Stimulated activated CD4-positive, alpha-beta T cell treated with anti-CD3 and anti-CD28 coated beads, Interleukin-2, amount 100 ng/mL, for 24 hours (primary cell): ENCODE data around the gene CCDC142.
"Not testable (repeated sequence)": the region's sequence is repeated elsewhere in the genome, so short reads cannot be mapped to it uniquely, and the experiment has no call there.

Source experiments
- DNase-seq, 2 donors: peaks; one replicate each; pipeline ENCODE4 v3.0.0-alpha.2; 2020

CCDC142 gene

DNA sequence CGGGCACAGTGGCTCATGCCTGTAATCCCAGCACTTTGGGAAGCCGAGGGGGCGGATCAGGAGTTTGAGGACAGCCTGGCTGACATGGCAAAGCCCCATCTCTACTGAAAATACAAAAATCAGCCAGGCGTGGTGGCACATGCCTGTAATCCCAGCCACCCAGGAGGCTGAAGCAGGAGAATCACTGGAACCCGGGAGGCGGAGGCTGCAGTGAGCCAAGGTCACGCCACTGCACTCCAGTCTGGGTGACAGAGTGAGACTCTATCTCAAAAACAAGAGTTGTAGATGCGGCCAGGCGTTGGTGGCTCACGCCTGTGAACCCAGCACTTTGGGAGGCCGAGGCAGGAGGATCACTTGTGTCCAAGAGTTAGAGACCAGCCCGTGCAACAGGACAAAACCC lies 12.1 kb downstream of the CCDC142 start:
- DNase-seq = not testable (repeated sequence)

DNA sequence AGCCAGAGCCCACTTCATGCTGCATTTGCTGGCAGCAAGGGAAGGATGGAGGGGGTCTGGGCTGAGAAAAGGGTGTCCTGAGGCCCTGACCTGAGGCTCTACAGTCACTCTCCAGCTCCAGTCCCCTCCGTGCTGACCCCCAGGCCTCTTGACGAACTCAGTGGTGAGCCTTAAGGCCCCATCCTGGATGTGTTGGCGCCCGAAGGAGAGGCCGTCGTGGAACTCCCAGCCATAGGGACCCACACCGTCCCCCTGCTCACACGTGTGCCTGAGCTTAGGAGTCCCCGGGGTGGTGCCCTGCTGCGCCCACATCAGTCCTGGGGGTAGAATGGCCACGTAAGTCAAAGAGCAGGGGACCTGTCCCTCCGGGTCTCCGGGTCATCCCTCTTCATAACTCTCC lies 18.4 kb downstream of the CCDC142 start:
- no peak for DNase-seq

DNA sequence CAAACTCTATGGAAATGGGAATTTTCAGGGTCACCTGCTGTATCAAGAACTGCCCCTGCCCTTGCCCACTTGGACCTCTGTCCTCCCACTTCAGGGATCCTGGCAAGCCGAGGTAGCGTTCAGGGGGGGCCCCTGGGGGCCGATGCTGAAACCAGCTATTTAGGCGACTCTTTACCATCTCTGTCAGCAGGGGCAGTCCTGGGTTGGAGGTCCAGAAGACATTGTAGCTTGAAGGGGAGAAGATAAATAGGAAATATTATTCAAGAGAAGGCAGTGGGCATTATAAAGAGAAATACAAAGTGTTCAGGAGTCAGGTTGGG lies 20.1 kb downstream of the CCDC142 start:
- no peak for DNase-seq

DNA sequence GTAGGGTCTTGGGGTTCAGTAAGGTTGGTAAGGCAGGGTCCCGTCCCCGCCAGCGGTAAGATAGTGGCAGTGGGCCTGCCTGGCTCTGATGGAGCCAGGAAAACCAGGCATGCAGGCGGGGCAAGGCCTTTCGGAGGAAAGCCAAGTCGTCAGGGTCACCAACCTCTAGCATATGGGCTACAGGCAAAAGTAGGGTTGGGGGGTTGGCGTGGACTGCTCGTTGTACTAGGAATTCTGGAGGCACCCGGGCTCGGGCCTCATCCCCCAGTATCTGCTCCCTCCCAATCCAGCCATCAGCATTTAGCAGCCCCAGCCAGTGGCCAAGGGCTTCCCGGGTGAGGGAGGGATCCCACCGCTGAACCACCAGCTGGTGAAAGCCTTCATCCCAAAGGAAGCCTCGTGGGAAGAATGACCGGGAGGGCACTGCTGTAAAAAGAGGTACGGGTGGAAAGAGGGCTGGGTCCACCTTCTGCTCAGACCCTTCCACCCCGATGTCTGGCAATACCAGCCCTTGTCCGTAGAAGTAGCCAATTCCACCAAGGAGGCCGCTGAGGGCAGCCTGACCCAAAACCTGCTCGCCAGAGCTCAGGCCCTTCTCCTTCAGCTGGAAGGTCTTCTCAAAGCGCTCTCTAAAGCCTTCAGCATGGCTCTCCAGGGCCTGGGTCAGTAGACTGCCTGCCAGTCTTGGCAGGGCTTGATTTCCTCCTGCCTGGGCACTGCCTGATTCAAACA lies 20.6 kb downstream of the CCDC142 start:
- DNase-seq = no peak

DNA sequence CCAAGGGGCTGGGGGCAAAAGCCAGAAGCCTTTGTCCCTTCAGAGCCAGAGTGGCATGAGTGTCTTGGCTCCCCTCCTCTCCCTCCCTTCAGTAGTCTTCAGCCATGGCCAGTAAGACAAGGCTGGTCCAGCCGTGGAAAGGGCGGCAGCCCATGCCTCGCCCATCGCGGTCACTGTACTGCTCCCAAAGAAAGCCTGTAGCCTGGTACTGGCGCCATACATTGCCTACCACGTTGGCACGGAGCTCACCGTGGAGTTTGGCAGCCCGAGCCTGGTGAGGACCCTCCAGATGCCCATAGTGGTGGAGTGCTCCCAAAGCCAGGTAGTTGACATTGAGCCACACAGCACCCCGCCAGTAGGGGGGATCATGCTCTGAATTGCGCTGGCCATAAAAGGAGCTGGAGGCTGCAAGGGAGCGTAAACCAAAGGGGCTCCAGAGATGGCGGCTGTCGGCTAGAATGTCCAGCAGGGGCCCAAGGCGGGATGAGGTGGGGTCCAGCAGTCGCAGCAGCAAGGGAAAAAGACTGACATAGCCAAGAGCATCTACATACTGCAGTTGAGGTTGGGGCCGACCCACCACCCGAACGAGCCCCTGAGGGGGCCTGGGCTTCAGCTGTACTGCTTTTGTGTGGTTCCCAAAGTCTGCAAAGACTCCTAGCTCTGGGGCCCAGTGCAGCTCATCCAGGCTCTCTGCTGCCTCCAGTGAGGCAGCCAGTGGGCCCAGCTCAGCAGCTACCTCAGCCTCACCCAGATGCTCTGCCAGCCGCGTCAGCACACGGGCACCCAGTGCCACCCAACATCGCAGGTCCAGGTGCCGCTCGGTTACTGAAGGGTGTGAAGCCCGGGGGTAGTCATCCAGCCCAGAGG lies 21.4 kb downstream of the CCDC142 start:
- no peak for DNase-seq

DNA sequence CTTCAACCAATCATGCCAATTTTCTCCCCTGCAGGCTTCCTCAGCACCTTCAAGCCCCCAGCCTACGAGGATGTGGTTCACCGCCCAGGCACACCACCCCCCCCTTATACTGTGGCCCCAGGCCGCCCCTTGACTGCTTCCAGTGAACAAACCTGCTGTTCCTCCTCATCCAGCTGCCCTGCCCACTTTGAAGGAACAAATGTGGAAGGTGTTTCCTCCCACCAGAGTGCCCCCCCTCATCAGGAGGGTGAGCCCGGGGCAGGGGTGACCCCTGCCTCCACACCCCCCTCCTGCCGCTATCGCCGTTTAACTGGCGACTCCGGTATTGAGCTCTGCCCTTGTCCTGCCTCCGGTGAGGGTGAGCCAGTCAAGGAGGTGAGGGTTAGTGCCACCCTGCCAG lies 22.6 kb downstream of the CCDC142 start:
- not testable (repeated sequence) for DNase-seq

DNA sequence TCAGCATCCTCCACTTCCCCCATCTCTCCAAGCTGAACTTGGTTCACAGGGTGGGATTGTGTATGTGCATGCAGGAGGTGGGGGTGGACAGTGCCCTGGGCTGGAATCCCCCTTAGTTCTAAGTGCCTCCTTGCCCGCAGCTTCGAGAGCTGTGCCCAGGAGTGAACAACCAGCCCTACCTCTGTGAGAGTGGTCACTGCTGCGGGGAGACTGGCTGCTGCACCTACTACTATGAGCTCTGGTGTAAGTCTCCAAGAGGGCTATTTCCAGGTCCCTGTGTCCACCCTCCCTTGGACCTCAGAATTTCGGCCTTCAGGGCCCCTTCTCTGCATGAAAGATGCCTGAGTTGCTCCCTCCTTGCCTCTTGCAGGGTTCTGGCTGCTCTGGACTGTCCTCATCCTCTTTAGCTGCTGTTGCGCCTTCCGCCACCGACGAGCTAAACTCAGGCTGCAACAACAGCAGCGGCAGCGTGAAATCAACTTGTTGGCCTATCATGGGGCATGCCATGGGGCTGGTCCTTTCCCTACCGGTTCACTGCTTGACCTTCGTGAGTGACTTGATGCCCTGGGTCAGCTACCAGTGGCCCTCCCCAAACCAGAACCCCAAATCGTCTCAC lies 23.2 kb downstream of the CCDC142 start:
- DNase-seq = not testable (repeated sequence)

DNA sequence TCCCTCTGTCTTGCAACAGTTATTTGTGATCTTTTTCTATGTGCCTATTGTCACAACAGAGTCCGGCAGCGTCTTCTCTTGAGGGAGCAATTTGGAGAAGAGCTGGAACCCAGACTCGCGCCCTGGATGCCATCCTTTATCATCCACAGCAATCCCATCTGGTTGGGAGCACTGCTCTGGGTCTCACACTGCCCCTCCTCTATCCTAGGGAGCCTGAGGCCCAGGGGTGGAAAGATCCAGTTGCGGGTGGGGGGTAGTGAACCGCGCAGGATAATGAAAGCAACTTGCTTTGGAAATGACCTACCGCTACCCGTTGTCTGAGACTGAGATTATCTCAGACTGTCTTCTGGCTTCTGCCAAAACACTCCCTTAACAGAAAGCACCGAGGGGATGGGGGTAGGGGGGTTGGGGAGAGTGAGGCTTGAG lies 23.8 kb downstream of the CCDC142 start:
- no peak for DNase-seq

DNA sequence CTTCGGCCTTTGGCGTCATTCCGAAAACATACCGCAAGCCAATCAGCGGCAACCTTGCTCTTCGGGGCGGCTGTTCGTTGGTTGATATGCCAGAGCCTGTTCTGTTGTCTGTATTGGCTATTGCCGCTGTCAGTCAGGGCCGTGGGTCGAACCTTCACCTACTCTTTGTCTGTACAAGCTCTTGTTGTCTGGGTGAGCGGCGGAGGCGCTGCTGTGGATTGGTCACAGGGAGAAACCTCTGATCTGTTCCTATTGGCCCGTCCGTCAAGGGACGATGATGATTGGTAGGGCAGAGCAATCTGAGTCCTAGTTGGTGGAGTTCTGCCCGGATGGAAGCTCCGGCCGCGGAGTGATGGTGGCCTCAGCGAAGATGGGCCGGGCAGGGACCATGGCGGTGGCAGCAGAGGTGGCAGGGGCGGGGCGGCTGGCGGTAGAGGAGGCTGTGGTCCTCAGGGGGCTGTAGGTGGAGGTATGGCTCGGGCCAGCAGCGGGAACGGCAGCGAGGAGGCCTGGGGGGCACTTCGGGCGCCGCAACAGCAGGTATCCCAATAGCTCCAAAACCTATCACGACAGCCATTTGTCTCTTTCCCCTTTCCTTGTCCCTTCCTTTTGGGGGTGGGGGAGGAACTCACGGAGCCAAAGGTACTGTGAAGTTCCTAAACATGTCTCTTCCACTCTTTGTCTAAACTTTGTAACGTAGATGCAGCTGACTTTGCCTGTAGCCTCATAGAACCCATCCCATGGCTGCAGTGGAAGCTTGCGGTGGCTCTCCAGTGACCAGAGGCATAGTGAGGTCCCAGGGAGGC lies 24.5 kb downstream of the CCDC142 start, which contains the start of gene WBP1:
Gene WBP1, plus strand, starts transcription at position 307 of the 806 bp plus-strand sequence. Its CDS starts 165 bp downstream, at position 472.
- DNase-seq = peak; percentile 98 to 99

DNA sequence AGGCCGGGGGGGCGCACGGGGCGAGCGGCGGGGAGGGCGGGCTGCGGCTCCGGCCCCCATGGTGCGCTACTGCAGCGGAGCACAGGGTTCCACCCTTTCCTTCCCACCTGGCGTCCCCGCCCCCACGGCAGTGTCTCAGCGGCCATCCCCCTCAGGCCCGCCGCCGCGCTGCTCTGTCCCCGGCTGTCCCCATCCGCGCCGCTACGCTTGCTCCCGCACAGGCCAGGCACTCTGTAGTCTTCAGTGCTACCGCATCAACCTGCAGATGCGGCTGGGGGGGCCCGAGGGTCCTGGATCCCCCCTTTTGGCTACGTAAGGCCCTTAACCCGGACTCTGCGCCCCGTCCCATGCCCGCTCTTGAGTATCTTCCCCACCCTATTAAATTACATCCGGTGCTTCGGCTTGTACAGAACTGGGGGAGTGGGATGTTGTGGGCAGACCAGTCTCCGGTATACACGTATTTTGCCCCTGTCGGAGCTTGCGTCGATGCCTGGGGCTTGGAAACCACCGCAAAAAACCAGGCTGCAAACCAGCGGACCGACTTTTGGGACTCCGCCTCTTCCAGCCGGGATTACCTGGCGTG lies 25.2 kb downstream of the CCDC142 start:
- peak; percentile 82 to 84 for DNase-seq

DNA sequence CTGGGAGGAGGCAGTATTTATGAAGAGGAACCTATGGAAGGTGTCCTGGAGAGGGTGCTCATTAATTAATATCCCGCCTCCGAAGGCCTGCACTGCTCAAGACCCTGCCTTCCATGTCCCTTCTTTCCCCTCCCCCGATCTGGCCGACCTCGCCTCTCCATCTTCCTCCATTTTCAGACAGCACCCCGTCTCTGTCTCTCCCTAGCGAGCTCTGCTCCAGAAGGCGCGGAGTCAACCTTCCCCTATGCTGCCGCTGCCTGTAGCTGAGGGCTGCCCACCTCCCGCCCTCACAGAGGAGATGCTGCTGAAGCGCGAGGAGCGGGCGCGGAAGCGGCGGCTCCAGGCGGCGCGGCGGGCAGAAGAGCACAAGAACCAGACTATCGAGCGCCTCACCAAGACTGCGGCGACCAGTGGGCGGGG lies 25.7 kb downstream of the CCDC142 start:
- no peak for DNase-seq

DNA sequence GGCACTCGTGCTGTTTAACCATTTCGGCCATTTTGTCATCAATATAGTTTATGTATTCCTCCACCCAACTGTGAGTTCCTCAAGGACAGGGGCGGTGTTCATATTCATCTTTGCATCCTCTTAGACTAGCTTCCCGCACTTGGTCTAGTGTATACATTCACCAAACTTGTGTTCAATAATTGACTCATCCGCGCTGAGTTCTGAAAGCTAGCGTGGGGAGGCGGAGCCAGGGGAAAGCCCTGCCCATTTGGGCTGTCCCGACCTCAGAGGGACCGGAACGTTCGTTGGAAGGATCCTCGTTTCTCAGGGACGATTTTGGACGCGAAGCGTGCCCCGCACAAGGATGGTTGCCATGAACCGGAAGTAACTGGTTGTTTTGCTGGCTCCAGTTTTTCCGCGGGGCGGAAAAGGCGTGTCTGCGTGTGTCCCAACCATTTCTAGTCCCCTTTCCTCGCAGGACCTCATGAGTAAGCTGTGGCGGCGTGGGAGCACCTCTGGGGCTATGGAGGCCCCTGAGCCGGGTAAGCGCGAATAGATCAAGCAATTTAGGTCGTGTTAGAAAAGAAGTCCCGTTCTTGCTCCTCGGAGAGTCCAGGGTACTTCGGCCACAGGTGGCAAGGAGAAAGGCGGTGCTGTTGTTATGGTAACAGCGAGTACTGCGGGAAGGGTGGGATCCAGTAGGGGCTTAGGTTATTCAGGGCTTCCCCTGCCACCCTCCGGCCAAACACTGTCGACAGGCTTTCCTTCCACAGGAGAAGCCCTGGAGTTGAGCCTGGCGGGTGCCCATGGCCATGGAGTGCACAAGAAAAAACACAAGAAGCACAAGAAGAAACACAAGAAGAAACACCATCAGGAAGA lies 27.9 kb downstream of the CCDC142 start, which contains the start of gene INO80B:
Gene INO80B, plus strand, starts transcription at position 434 of the 858 bp plus-strand sequence. Its CDS starts 30 bp downstream, at position 464.
- DNase-seq = peak; percentile 96 to 97

DNA sequence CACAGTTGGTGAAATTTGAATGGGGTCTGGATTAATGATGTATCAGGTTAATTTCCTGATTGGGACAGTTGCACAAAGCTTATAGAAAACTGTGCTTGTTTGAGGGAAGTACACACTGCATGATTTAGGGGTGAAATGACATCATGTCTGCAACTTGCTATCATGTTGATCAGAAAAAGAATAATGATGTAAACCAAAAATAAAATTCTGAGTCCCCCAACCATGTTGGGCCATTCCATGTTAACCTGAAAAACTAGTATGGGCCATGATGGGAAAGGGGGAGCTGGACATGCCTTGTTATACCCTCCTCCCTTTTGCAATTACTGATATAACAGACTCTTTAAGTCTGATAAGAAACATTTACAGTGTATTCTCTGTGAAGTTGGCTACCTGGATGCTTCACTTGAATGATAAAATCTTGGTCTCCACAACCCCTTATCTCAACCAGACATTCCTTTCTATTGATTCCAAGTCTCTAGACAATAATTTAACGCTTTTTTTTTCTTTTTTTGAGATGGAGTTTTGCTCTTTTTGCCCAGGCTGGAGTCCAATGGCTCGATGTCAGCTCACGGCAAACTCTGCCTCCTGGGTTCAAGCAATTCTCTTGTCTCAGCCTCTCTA lies 32.1 kb downstream of the CCDC142 start:
- no peak for DNase-seq

DNA sequence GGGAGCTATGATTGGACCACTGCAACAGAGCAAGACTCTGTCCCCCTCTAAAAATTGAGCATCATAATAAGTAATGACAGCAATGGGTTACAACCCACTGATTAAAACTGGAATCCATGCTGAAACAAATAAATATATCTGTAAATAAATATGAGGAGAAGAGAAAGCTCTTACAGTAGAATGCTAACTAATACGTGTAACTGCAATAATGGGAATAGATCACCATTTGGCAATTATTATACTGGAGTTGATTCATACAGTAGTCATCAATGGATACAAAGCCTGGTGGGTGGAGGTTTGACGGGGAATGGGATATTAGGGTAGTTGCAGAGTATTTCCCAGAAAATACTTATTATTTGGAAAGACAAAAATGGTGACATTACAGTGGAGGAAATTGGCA lies 34.0 kb downstream of the CCDC142 start:
- DNase-seq = no peak

DNA sequence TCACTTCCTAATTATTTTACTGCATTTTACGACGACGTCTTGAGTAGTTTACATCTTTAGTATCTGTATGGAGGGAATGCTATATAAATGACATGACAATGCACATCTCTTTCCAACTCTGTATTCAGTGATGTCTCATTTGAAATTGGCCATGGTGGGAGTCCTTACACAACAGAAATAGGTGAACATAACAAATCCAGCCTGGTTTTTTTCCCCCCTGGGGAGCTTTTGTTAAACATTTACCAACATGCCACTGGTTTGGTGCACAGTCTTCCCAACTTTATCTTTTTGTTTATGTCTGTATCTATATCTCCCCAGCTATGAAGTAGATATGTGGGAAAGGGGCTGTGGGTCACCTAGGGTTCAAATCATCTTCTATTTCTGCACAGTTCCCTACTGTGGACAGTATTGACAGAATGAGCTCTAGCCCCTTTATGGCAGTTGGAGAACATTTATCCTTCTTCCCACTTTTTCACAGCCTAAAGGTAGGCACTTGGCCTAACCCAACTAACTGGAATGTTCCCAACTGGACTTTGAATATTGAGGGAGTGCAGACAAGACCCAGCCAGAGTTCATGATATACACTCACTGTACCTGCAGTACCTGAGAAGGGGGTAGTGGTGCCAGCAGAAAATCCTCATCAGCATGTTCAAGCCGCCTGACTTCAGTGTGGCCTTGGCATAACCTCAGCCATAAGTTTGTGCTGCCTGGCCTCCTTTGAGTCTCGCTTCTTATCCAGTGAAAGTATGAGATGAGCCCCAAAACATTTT lies 35.4 kb downstream of the CCDC142 start:
- no peak for DNase-seq

DNA sequence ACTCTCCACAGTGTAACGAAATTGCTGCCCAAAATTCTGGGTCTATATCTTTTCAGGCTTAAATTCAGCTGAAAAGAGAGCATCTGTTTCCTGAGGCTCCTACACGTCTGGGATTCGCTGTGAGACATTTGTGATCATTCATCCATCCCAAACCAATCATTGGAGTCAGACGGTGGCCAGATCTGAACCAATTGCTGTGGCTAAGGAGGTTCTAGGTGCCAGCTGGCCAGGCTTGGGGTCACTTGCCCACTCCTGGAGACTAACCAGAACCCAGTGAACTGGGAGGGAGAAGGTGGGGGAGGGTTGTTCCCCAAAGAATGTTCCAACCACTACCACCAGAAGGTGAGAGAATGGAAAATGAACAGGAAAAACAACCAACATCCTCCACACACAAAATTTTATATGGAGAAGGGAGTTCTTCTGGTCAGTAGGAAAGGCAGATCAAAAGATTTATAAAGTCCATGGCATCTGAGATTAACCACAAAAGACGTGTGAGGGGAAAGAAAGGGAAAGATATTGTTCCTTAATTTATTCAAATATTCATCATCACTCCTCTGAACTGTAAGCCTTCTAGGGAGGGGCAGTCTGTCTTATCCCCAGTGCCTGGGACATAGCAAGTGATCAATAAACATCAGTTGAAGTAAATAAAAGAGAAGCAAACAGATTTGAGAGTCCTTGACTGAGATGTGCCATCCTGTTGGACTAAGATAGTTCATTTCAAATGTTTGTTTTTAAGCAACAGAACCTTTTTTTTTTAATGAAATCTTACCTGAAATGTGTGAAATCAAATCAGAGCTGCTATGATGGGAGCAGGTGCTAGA lies 38.1 kb downstream of the CCDC142 start:
- DNase-seq = no peak

DNA sequence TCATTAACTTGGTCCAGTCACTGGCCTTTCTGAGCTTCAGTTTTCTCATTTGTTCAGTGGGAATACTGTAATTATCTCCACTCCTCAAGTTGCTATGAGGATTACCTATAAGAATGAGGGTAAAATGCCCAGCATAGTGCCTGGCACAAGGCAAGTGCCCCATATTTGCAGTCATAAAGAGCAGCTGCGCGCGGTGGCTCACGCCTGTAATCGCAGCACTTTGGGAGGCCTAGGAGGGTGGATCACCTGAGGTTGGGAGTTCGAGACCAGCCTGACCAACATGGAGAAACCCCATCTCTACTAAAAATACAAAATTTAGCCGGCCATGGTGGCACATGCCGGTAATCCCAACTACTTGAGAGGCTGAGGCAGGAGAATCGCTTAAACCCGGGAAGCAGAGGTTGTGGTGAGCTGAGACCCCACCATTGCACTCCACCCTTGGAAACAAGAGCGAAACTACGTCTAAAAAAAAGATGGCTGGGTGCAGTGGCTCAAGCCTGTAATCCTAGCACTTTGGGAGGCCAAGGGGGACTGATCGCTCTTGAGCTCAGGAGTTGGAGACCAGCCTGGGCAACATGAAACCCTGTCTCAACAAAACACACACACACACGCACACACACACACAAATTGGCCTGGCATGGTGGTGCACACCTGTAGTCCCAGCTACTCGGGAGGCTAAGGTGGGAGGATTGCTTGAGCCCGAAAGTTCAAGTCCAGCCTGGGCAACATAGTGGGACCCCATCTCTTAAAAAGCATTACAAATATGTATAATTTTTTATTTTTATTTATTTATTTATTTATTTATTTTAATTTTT lies 40.1 kb downstream of the CCDC142 start:
- not testable (repeated sequence) for DNase-seq
